K562 (cell line): ENCODE measurements around the gene CACNA1E. TPM values are rescaled to one million over a fixed set of nuclear protein-coding genes. Genes with fewer than 3 reads are reported as not detected.

ENCODE experiments used
- ATAC-seq: fragments of 200-7000 bp; cut with Tn5 transposase; 3 replicates; pipeline ENCODE4 v1.9.1; 2020; ENCODE audit warnings: moderate library complexity
- BruUV-seq: library from RNA; stranded (reverse); fragments of 400-500 nt; replicated peaks from 2 replicates; lab custom pipeline; 2021; lab: Mats Ljungman, UMichigan
- CTCF ChIA-PET: fragments of 300-600 bp; formaldehyde crosslinking; extraction: SDS; loops from one replicate; lab custom pipeline; 2021; ENCODE audit warnings: low intra/inter-chr PET ratio; lab: Yijun Ruan, JAX
- POLR2A ChIA-PET: fragments of 300-600, 350-650 bp; sonication (Branson Sonifier 250); formaldehyde crosslinking; extraction: SDS; loops from one replicate; lab custom pipeline; 2021; ENCODE audit warnings: antibody characterized with exemption, inconsistent platforms; lab: Yijun Ruan, JAX
- DNase-seq, 4 experiments: peaks; one replicate each; pipeline versions ENCODE4 v3.0.0 to v3.0.0-alpha.2; 2011 to 2018; ENCODE audit warnings: low spot score in 3 of 4, mixed read lengths in 3 of 4; ENCODE audit errors: extremely low read depth in 1 of 4
- FAIRE-seq: peaks from 2 replicates; lab custom pipeline; 2011; peaks lifted over from hg19 to GRCh38; lab: Jason Lieb, UNC
- H2AFZ ChIP-seq: 2 replicates; pipeline ENCODE4 v1.6.0; 2011; ENCODE audit warnings: low read depth, low read length, control low read depth, inconsistent platforms
- H3K27ac ChIP-seq: fragments of 200-600 bp; 3 replicates; pipeline ENCODE4 v1.8.0; 2011; ENCODE audit warnings: low read depth, mild to moderate bottlenecking, control low read depth, inconsistent platforms, low read length, moderate library complexity, mixed read lengths; ENCODE audit errors: extremely low read depth
- H3K27me3 ChIP-seq, 2 experiments: fragments of 300-600 bp in 1 of 2; 2 replicates in 1 of 2; 3 replicates in 1 of 2; pipeline versions ENCODE4 v1.6.0 to v1.8.0; 2011; ENCODE audit warnings: inconsistent platforms in 2 of 2, low read length in 2 of 2, mild to moderate bottlenecking in 1 of 2, mixed read lengths in 1 of 2, moderate library complexity in 1 of 2; ENCODE audit not compliant: control insufficient read depth in 2 of 2, insufficient read depth in 2 of 2
- H3K36me3 ChIP-seq: fragments of 300-600 bp; 3 replicates; pipeline ENCODE4 v1.8.0; 2011; ENCODE audit warnings: mild to moderate bottlenecking, low read length, inconsistent platforms; ENCODE audit not compliant: control insufficient read depth, insufficient read depth
- H3K4me1 ChIP-seq, 2 experiments: fragments of 200-600 bp in 1 of 2; replicated peaks in 1 of 2; 2 replicates in 1 of 2; 3 replicates in 1 of 2; pipeline versions ENCODE4 v1.5.1 to v1.8.0; 2011; ENCODE audit warnings: inconsistent platforms in 2 of 2, low read length in 2 of 2, mild to moderate bottlenecking in 1 of 2, mixed read lengths in 1 of 2, moderate library complexity in 1 of 2; ENCODE audit not compliant: control insufficient read depth in 2 of 2, insufficient read depth in 2 of 2
- H3K4me2 ChIP-seq: 2 replicates; pipeline ENCODE4 v1.6.1; 2011; ENCODE audit warnings: low read length, control low read depth, inconsistent platforms, mixed read lengths; ENCODE audit not compliant: insufficient read depth
- H3K4me3 ChIP-seq: fragments of 200-600 bp; sonication (generic), shearing (Covaris generic); 2 replicates; pipeline ENCODE4 v1.5.1; 2016; ENCODE audit warnings: control low read depth, inconsistent platforms
- H3K79me2 ChIP-seq: fragments of 200-600 bp; 3 replicates; pipeline ENCODE4 v1.8.0; 2011; ENCODE audit warnings: low read length, inconsistent platforms; ENCODE audit not compliant: control insufficient read depth, insufficient read depth
- H3K9ac ChIP-seq, 2 experiments: 2 replicates each; pipeline versions ENCODE4 v1.6.0 to v1.6.1; 2011; ENCODE audit warnings: low read depth in 2 of 2, low read length in 2 of 2, control low read depth in 1 of 2, inconsistent platforms in 1 of 2, mild to moderate bottlenecking in 1 of 2, mixed read lengths in 1 of 2; ENCODE audit not compliant: insufficient read depth in 1 of 2
- H3K9me1 ChIP-seq: one replicate; pipeline ENCODE4 v1.6.0; 2011; ENCODE audit warnings: inconsistent platforms, mild to moderate bottlenecking, low read length, moderate library complexity; ENCODE audit not compliant: control insufficient read depth, insufficient read depth
- H3K9me3 ChIP-seq: replicated peaks from 2 replicates; pipeline ENCODE4 v1.5.1; 2011; ENCODE audit warnings: low read depth, low read length, inconsistent platforms; ENCODE audit not compliant: control insufficient read depth, insufficient read depth
- H4K20me1 ChIP-seq: replicated peaks from 2 replicates; pipeline ENCODE4 v1.6.1; 2011; ENCODE audit warnings: low read length, inconsistent platforms, mixed read lengths; ENCODE audit not compliant: control insufficient read depth, insufficient read depth
- CBX2 ChIP-seq: fragments of 200-600 bp; sonication (generic); IDR thresholded peaks from one replicate; pipeline ENCODE4 v1.6.1; 2012; ENCODE audit warnings: mild to moderate bottlenecking, low read length, inconsistent platforms; ENCODE audit not compliant: insufficient read depth, poor library complexity, severe bottlenecking
- NCOA4 ChIP-seq: fragments of 450-650 bp; IDR thresholded peaks from 2 replicates; pipeline ENCODE4 v1.6.1; 2018; ENCODE audit warnings: mild to moderate bottlenecking; ENCODE audit not compliant: partially characterized antibody
- PHF20 ChIP-seq: fragments of 450-650 bp; IDR thresholded peaks from 2 replicates; pipeline ENCODE4 v1.6.1; 2018; ENCODE audit not compliant: partially characterized antibody
- PHF8 ChIP-seq: fragments of 200-600 bp; sonication (generic); IDR thresholded peaks from 2 replicates; pipeline ENCODE4 v1.6.1; 2012; ENCODE audit warnings: mixed run types, mild to moderate bottlenecking, inconsistent platforms, low read length, moderate library complexity, borderline replicate concordance
- RREB1 ChIP-seq: fragments of 250-450 bp; sonication (Bioruptor Pico); IDR thresholded peaks from 2 replicates; pipeline ENCODE4 v1.4.0; 2020
- SIN3B ChIP-seq: fragments of 450-650 bp; IDR thresholded peaks from 2 replicates; pipeline ENCODE4 v1.6.1; 2017; ENCODE audit warnings: low read depth, mild to moderate bottlenecking, moderate library complexity
- ZHX1 ChIP-seq: fragments of 150-350 bp; conservative IDR thresholded peaks from 2 replicates; pipeline ENCODE4 v1.6.1; 2014; ENCODE audit warnings: low read length
- WGBS: fragments of 100-300 bp; shearing (Covaris generic); methylation state at CpG from one replicate; pipeline ENCODE4 v1.1.6; 2016; ENCODE audit warnings: low coverage, mixed read lengths; ENCODE audit not compliant: insufficient coverage; ENCODE audit errors: missing lambda C conversion rate; 5-methylcytosine and 5-hydroxymethylcytosine counted together
- in situ Hi-C: fragments of 300-500 bp; cut with MboI; formaldehyde crosslinking; loops from 4 replicates; pipeline ENCODE4 v1.15.0; 2018; ENCODE audit warnings: inconsistent platforms, mixed read lengths
- intact Hi-C: fragments of 100-400 bp; cut with micrococcal nuclease; formaldehyde crosslinking; loops from 2 replicates; pipeline ENCODE4 v1.14.2; 2022
- polyA plus RNA-seq, 8 experiments: library from polyadenylated mRNA; depleted of rRNA in 4 of 8; stranded (reverse) in 5 of 8; unstranded in 3 of 8; fragments of >200 nt; fragmentation: Nextera tagmentation in 2 of 8; fragmentation: Illumina TruSeq in 1 of 8; extraction: Ambion mirVana in 2 of 8; extraction: Trizol in 1 of 8; gene quantifications; 2 replicates each; pipeline versions ENCODE4 v1.2.1 to v1.2.3, GENCODE V29; 2011 to 2014; ENCODE audit warnings: inconsistent platforms in 1 of 8, missing spikeins in 1 of 8
- total RNA-seq, 7 experiments: library from RNA; depleted of rRNA in 6 of 7; stranded (reverse); fragments of >200 nt in 6 of 7; fragmentation: Illumina TruSeq in 2 of 7; extraction: Trizol in 2 of 7; gene quantifications; 2 replicates each; pipeline versions ENCODE4 v1.2.1 to v1.2.3, GENCODE V29; 2011 to 2021; ENCODE audit warnings: low replicate concordance in 1 of 7

Gene CACNA1E
- total and polyA plus RNA-seq, 9 of the 15 experiments (the other 6 are each of a cell fraction or from before 2014, with no cell fraction given): under 0.01 to 0.04 TPM; not detected in 7

GRCh38 chr1:181737056-181737455 is 253.7 kb downstream of the CACNA1E start:
- Histone ChIP-seq H3K36me3 (no peaks in the 10 kb centered on the region), H3K4me3 (no peak overlapping the region), H3K9ac (no peak overlapping the region), H3K27ac (no peak overlapping the region), H3K27me3 (peaks cover 0 to 30% of the 10 kb centered on the region in 2 experiments; a peak in 3 of 5 replicates), H3K9me1 (no peaks in the 10 kb centered on the region), H3K9me3 (no peaks in the 10 kb centered on the region), H3K79me2 (no peaks in the 10 kb centered on the region), H2AFZ (no peak overlapping the region), H4K20me1 (no peaks in the 10 kb centered on the region; the same call in 1 of the 2 replicates), H3K4me1 (peaks cover 0 to 11% of the 10 kb centered on the region in 2 experiments; a peak in 1 of 5 replicates), H3K4me2 (no peak overlapping the region)
- intact Hi-C loops (loop anchor here (1.0 to 5.0 kb wide), 2 partner anchors 180 to 200 kb away; no protein-coding TSS in a partner anchor), in situ Hi-C loops (no loop called here)
- WGBS: 5% methylated on average over 5 of the region's 5 CpGs
- peak; percentile 19 to 28 (median 22) for DNase-seq
- POLR2A ChIA-PET: no interaction called here
- FAIRE-seq: peak; percentile 56
- peak; percentile 65 for ATAC-seq
- BruUV-seq: no TSS peak
- CTCF ChIA-PET: interaction anchor here (2.5 kb wide), 1 partner anchor 200 kb away, joined by 18 read pairs; no protein-coding TSS in a partner anchor
- TF ChIP-seq ZHX1 (no peak), CBX2 (no peak), SIN3B (no peak), NCOA4 (no peak), PHF8 (no peak), RREB1 (CRISPR knock-in tag) (no peak), PHF20 (no peak)
